ENCODE results near the gene SLC38A3.

The SLC38A3 gene

GRCh38 chr3:50269460-50269859 is 64.4 kb downstream of the SLC38A3 start:
- Histone ChIP-seq H3K4me3 (ENCODE audit: low read length) (no peak overlapping the region), H3K9me3 (ENCODE audit: control insufficient read depth, low read depth, low read length) (no peaks in the 10 kb centered on the region), H3K27ac (ENCODE audit: low read length) (no peak overlapping the region), H3K9ac (ENCODE audit: low read length) (no peak overlapping the region), H3K27me3 (ENCODE audit: control insufficient read depth, insufficient read depth, low read length) (peaks cover 17% of the 10 kb centered on the region), H3K4me1 (ENCODE audit: control insufficient read depth, low read depth, low read length) (peaks cover 28% of the 10 kb centered on the region), H3K36me3 (ENCODE audit: control insufficient read depth, low read depth, low read length) (no peaks in the 10 kb centered on the region)

GRCh38 chr3:50269977-50270413 is 64.9 kb downstream of the SLC38A3 start:
- H3K9ac ChIP-seq (ENCODE audit: low read length) = no peak overlapping the region

GRCh38 chr3:50270422-50271224 is 65.6 kb downstream of the SLC38A3 start:
- H3K9ac ChIP-seq (ENCODE audit: low read length) = no peak overlapping the region
- H3K4me3 ChIP-seq (ENCODE audit: low read length) = no peak overlapping the region
- H3K9me3 ChIP-seq (ENCODE audit: control insufficient read depth, low read depth, low read length) = no peaks in the 10 kb centered on the region
- H3K27me3 ChIP-seq (ENCODE audit: control insufficient read depth, insufficient read depth, low read length) = peaks cover 28% of the 10 kb centered on the region
- peaks cover 28% of the 10 kb centered on the region for H3K4me1 ChIP-seq (ENCODE audit: control insufficient read depth, low read depth, low read length)
- H3K36me3 ChIP-seq (ENCODE audit: control insufficient read depth, low read depth, low read length) = no peaks in the 10 kb centered on the region
- H3K27ac ChIP-seq (ENCODE audit: low read length) = no peak overlapping the region

More at GRCh38 chr3:50269977-50270413, 64.9 kb downstream of the SLC38A3 start:
- Histone ChIP-seq H3K9me3 (ENCODE audit: control insufficient read depth, low read depth, low read length) (no peaks in the 10 kb centered on the region), H3K4me1 (ENCODE audit: control insufficient read depth, low read depth, low read length) (peaks cover 31% of the 10 kb centered on the region), H3K36me3 (ENCODE audit: control insufficient read depth, low read depth, low read length) (no peaks in the 10 kb centered on the region), H3K4me3 (ENCODE audit: low read length) (no peak overlapping the region), H3K27ac (ENCODE audit: low read length) (no peak overlapping the region), H3K27me3 (ENCODE audit: control insufficient read depth, insufficient read depth, low read length) (peaks cover 22% of the 10 kb centered on the region)
